HepG2 (cell line): Measurements from ENCODE around the gene CKS1B. TPM values are rescaled to one million over a fixed set of nuclear protein-coding genes. Genes with fewer than 3 reads are reported as not detected.
A peak's percentile ranks its signal among the peaks of the same experiment; 100 is the strongest.

Source experiments
- BATF2 ChIP-seq: sonication (generic); formaldehyde crosslinking; IDR thresholded peaks from 2 replicates; pipeline ENCODE4 v1.8.0; 2022; ENCODE audit warnings: mild to moderate bottlenecking, missing genetic modification reagents, moderate library complexity
- CEBPB ChIP-seq: IDR thresholded peaks from 2 replicates; pipeline ENCODE4 v1.6.1; 2011; ENCODE audit warnings: low read depth, low read length, improper control_type of control experiment, borderline replicate concordance
- DMAP1 ChIP-seq: IDR thresholded peaks from 2 replicates; pipeline ENCODE4 v1.6.1; 2016
- ESRRA ChIP-seq: sonication (generic); formaldehyde crosslinking; IDR thresholded peaks from 2 replicates; pipeline ENCODE4 v1.5.1; 2020; ENCODE audit warnings: mild to moderate bottlenecking, low read depth, missing genetic modification reagents
- HMGXB3 ChIP-seq: sonication (generic); formaldehyde crosslinking; IDR thresholded peaks from 2 replicates; pipeline ENCODE4 v1.4.0; 2020; ENCODE audit warnings: missing genetic modification reagents, borderline replicate concordance
- KLF15 ChIP-seq: sonication (generic); formaldehyde crosslinking; IDR thresholded peaks from 2 replicates; pipeline ENCODE4 v1.8.1; 2023; ENCODE audit warnings: borderline replicate concordance, mild to moderate bottlenecking, inconsistent platforms, missing genetic modification reagents, mixed read lengths
- MAZ ChIP-seq, 2 experiments: sonication (generic) in 1 of 2; formaldehyde crosslinking in 1 of 2; IDR thresholded peaks; 2 replicates each; pipeline versions ENCODE4 v1.5.0 to v1.6.1; 2012 to 2020; ENCODE audit warnings: low read depth in 2 of 2, mild to moderate bottlenecking in 2 of 2, borderline replicate concordance in 1 of 2, improper control_type of control experiment in 1 of 2, low read length in 1 of 2, missing genetic modification reagents in 1 of 2, moderate library complexity in 1 of 2
- NR2F6 ChIP-seq, 2 experiments: IDR thresholded peaks; 2 replicates each; pipeline ENCODE4 v1.6.1; 2016; ENCODE audit warnings: antibody characterized with exemption in 1 of 2, mild to moderate bottlenecking in 1 of 2
- PHF20 ChIP-seq: sonication (generic); formaldehyde crosslinking; IDR thresholded peaks from 2 replicates; pipeline ENCODE4 v1.5.0; 2020; ENCODE audit warnings: mild to moderate bottlenecking, missing genetic modification reagents
- POLR2AphosphoS2 ChIP-seq: IDR thresholded peaks from 2 replicates; pipeline ENCODE4 v1.6.1; 2011; ENCODE audit warnings: low read depth, low read length, improper control_type of control experiment
- SP1 ChIP-seq, 2 experiments: fragments of 450-650 bp in 1 of 2; sonication (generic) in 1 of 2; formaldehyde crosslinking in 1 of 2; IDR thresholded peaks; 2 replicates each; pipeline versions ENCODE4 v1.4.0 to v1.6.1; 2016 to 2020; ENCODE audit warnings: missing genetic modification reagents in 1 of 2
- ZBTB20 ChIP-seq: sonication (generic); formaldehyde crosslinking; IDR thresholded peaks from 2 replicates; pipeline ENCODE4 v1.8.1; 2023; ENCODE audit warnings: missing genetic modification reagents, low read depth, mild to moderate bottlenecking, borderline replicate concordance
- ZBTB42 ChIP-seq: sonication (generic); formaldehyde crosslinking; IDR thresholded peaks from 2 replicates; pipeline ENCODE4 v1.5.0; 2020; ENCODE audit warnings: mild to moderate bottlenecking, missing genetic modification reagents
- ZGPAT ChIP-seq: IDR thresholded peaks from 2 replicates; pipeline ENCODE4 v1.6.1; 2016; ENCODE audit warnings: mild to moderate bottlenecking
- ZMAT5 ChIP-seq: sonication (generic); formaldehyde crosslinking; IDR thresholded peaks from 2 replicates; pipeline ENCODE4 v1.5.0; 2020; ENCODE audit warnings: mild to moderate bottlenecking, low read depth, missing genetic modification reagents, borderline replicate concordance
- ZNF292 ChIP-seq: sonication (generic); formaldehyde crosslinking; IDR thresholded peaks from 2 replicates; pipeline ENCODE4 v1.8.1; 2022; ENCODE audit warnings: mild to moderate bottlenecking, low read depth, missing genetic modification reagents, borderline replicate concordance
- ZNF660 ChIP-seq: sonication (generic); formaldehyde crosslinking; IDR thresholded peaks from 2 replicates; pipeline ENCODE4 v1.5.1; 2020; ENCODE audit warnings: mild to moderate bottlenecking, low read depth, missing genetic modification reagents, borderline replicate concordance
- ZNF891 ChIP-seq: sonication (generic); formaldehyde crosslinking; IDR thresholded peaks from 2 replicates; pipeline ENCODE4 v1.5.0; 2020; ENCODE audit warnings: mild to moderate bottlenecking, missing genetic modification reagents
- ZSCAN25 ChIP-seq: sonication (generic); formaldehyde crosslinking; IDR thresholded peaks from 2 replicates; pipeline ENCODE4 v1.8.0; 2022; ENCODE audit warnings: mild to moderate bottlenecking, missing genetic modification reagents
- ZSCAN9 ChIP-seq: IDR thresholded peaks from 2 replicates; pipeline ENCODE4 v1.6.1; 2016; ENCODE audit warnings: borderline replicate concordance
- polyA plus RNA-seq, 8 experiments: library from polyadenylated mRNA; depleted of rRNA in 3 of 8; stranded (reverse) in 7 of 8; unstranded in 1 of 8; fragments of >200 nt; fragmentation: Illumina TruSeq in 4 of 8; extraction: Trizol in 4 of 8; gene quantifications; 2 replicates each; pipeline versions ENCODE4 v1.2.1 to v1.2.3, GENCODE V29; 2011 to 2016; ENCODE audit warnings: low read depth in 4 of 8, missing spikeins in 1 of 8, mixed read lengths in 1 of 8; ENCODE audit not compliant: insufficient read depth in 1 of 8
- total RNA-seq, 5 experiments: library from RNA; depleted of rRNA; stranded (reverse); fragments of >200 nt; fragmentation: Illumina TruSeq; extraction: Trizol; gene quantifications; 2 replicates each; pipeline ENCODE4 v1.2.3, GENCODE V29; 2016; ENCODE audit warnings: low read depth in 1 of 5

The CKS1B gene
- total and polyA plus RNA-seq, 2 of the 13 experiments (the other 11 are each of a cell fraction or from before 2014, with no cell fraction given): 217 to 222 TPM

GRCh38 chr1:154936555-154937084 is 37.9 kb upstream of the CKS1B start, which contains the start of gene PMVK (continued):
- peak; percentile 98 for TF ChIP-seq ZBTB20 (CRISPR knock-in tag)
- TF ChIP-seq ZNF660 (CRISPR knock-in tag): peak; percentile 89; the same call in 1 of the 2 replicates
- peak; percentile 85 for TF ChIP-seq HMGXB3
- TF ChIP-seq CEBPB: no peak
- TF ChIP-seq PHF20 (CRISPR knock-in tag): peak; percentile 80
- peak; percentile 99 for TF ChIP-seq ZSCAN9 (CRISPR knock-in tag)
- TF ChIP-seq ESRRA: peak; percentile 90
- no peak for TF ChIP-seq POLR2AphosphoS2
- TF ChIP-seq ZBTB42 (CRISPR knock-in tag): peak; percentile 85; the same call in 1 of the 2 replicates
- TF ChIP-seq NR2F6 (IDR thresholded peaks at IDR 0.05): 0 out of 2 replicates have a peak, but pooled peaks have one; percentile 47
- peak; percentile 81 for TF ChIP-seq NR2F6 (CRISPR knock-in tag; IDR thresholded peaks at IDR 0.05)
- no peak for TF ChIP-seq MAZ (IDR thresholded peaks at IDR 0.05; ENCODE audit: borderline replicate concordance, low read depth, low read length)
- peak; percentile 96 for TF ChIP-seq MAZ (CRISPR knock-in tag; IDR thresholded peaks at IDR 0.05; ENCODE audit: low read depth)
- peak; percentile 91; the same call in 1 of the 2 replicates for TF ChIP-seq ZNF292 (CRISPR knock-in tag)
- TF ChIP-seq ZMAT5: no peak; the same call in 1 of the 2 replicates
- no peak for TF ChIP-seq SP1 (IDR thresholded peaks at IDR 0.05)
- TF ChIP-seq SP1 (CRISPR knock-in tag; IDR thresholded peaks at IDR 0.05): peak; percentile 9; the same call in 1 of the 2 replicates
- peak; percentile 87 for TF ChIP-seq ZGPAT (CRISPR knock-in tag)
- peak; percentile 78 for TF ChIP-seq ZSCAN25 (CRISPR knock-in tag)
- TF ChIP-seq BATF2 (CRISPR knock-in tag): peak; percentile 99
- TF ChIP-seq KLF15: peak; percentile 97; the same call in 1 of the 2 replicates
- peak; percentile 70 for TF ChIP-seq DMAP1 (CRISPR knock-in tag)
- peak; percentile 99 for TF ChIP-seq ZNF891 (CRISPR knock-in tag)
